Effector CD8-positive, alpha-beta T cell (primary cell): ENCODE results near the gene RDX.

Experiments used
- DNase-seq: peaks from one replicate; lab custom pipeline; 2025; lab: John Stamatoyannopoulos, UW

RDX gene

GRCh38 chr11:110169738-110170137 lies 126.7 kb downstream of the RDX start:
- no peak for DNase-seq

- DNase-seq = no peak
Observed at GRCh38 chr11:110168033-110168803, 128.2 kb downstream of the RDX start.

- DNase-seq = no peak
Observed at GRCh38 chr11:110165039-110165925, 131.1 kb downstream of the RDX start.

GRCh38 chr11:110162216-110162615 lies 134.2 kb downstream of the RDX start:
- DNase-seq = no peak

- no peak for DNase-seq
Observed at GRCh38 chr11:110161061-110161460, 135.4 kb downstream of the RDX start.

GRCh38 chr11:110160437-110160836 lies 136.0 kb downstream of the RDX start:
- no peak for DNase-seq

- DNase-seq = no peak
Observed at GRCh38 chr11:110160016-110160415, 136.4 kb downstream of the RDX start.

- no peak for DNase-seq
Observed at GRCh38 chr11:110159476-110159875, 136.9 kb downstream of the RDX start.

GRCh38 chr11:110158317-110159200 lies 137.9 kb downstream of the RDX start:
- DNase-seq = no peak

- no peak for DNase-seq
Observed at GRCh38 chr11:110156503-110156902, 139.9 kb downstream of the RDX start.

GRCh38 chr11:110153474-110153873 lies 142.9 kb downstream of the RDX start:
- DNase-seq = no peak

- DNase-seq = no peak
Observed at GRCh38 chr11:110152199-110152598, 144.2 kb downstream of the RDX start.

- no peak for DNase-seq
Observed at GRCh38 chr11:110148775-110149744, 147.4 kb downstream of the RDX start.

GRCh38 chr11:110147962-110148709 lies 148.3 kb downstream of the RDX start:
- DNase-seq = no peak

GRCh38 chr11:110141812-110142211 lies 154.6 kb downstream of the RDX start:
- no peak for DNase-seq

- DNase-seq = no peak
Observed at GRCh38 chr11:110134110-110134509, 162.3 kb downstream of the RDX start.

- no peak for DNase-seq
Observed at GRCh38 chr11:110133160-110133559, 163.3 kb downstream of the RDX start.

GRCh38 chr11:110131386-110132123 lies 164.9 kb downstream of the RDX start:
- DNase-seq = no peak

- no peak for DNase-seq
Observed at GRCh38 chr11:110130642-110131238, 165.7 kb downstream of the RDX start.
